OCI-LY3 (cell line): ENCODE measurements around the gene MAFG.

ENCODE experiments used
- CTCF ChIP-seq: fragments of 200-600, 300-600 bp; sonication (generic); IDR thresholded peaks from 2 replicates; pipeline ENCODE4 v1.5.1; 2014; ENCODE audit warnings: antibody characterized with exemption, low read length, low read depth
- EZH2phosphoT487 ChIP-seq: fragments of 200-600 bp; shearing (Covaris generic); IDR thresholded peaks from 2 replicates; pipeline ENCODE4 v1.6.1; 2018; ENCODE audit warnings: antibody characterized with exemption, mixed run types, low read depth

- no peak for TF ChIP-seq CTCF
- no peak for TF ChIP-seq EZH2phosphoT487
Observed at GRCh38 chr17:81944858-81945257, 17.3 kb upstream of the MAFG start.
